ENCODE results near the gene RCBTB2. TPM values are rescaled to one million over a fixed set of nuclear protein-coding genes. Genes with fewer than 3 reads are reported as not detected.

RCBTB2 gene
- total and polyA plus RNA-seq, 5 donors, result 9.0 to 17.3 (median 16.8) TPM

GRCh38 chr13:48448285-48448958 is 84.5 kb downstream of the RCBTB2 start:
- ATAC-seq, result no peak
- H3K9me3 ChIP-seq (ENCODE audit: control insufficient read depth, low read length), result no peaks in the 10 kb centered on the region
- WGBS, result 79% methylated on average over 3 of the region's 3 CpGs
- no peak overlapping the region for H3K27ac ChIP-seq (ENCODE audit: low read length)
- H3K27me3 ChIP-seq (ENCODE audit: control insufficient read depth, insufficient read depth), result no peaks in the 10 kb centered on the region
- intact Hi-C loops (cut with DNase I), result no loop called here
- H3K4me3 ChIP-seq (ENCODE audit: low read length), result no peak overlapping the region
- DNase-seq, result no peak
- H3K4me1 ChIP-seq (ENCODE audit: control insufficient read depth, insufficient read depth, low read length), result peaks cover 1% of the 10 kb centered on the region

DNA sequence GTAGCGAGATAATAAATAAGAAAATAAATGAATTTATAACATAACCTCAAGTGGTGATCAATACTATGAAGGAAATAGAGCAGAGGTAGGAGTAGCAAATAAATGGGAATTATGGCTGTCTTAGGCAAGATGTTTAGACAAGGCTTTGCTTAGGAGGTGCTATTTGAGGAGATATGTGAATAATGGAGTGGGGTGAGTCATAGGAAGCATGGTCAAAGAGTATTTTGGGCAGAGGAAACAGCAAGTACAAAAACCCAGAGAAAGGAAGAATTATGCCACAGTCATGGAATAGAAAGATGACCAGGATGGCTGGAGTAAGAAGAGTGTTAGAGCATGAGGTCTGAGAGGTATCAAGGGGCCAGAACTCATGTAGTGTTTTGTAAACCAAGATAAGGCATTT is 86.4 kb downstream of the RCBTB2 start:
- no peak for DNase-seq
- Histone ChIP-seq H3K9me3 (ENCODE audit: control insufficient read depth, low read length) (no peaks in the 10 kb centered on the region), H3K27ac (ENCODE audit: low read length) (no peak overlapping the region), H3K4me1 (ENCODE audit: control insufficient read depth, insufficient read depth, low read length) (peaks cover 1% of the 10 kb centered on the region), H3K4me3 (ENCODE audit: low read length) (no peak overlapping the region), H3K27me3 (ENCODE audit: control insufficient read depth, insufficient read depth) (no peaks in the 10 kb centered on the region)
- 100% methylated on average over 1 of the region's 1 CpG for WGBS
- intact Hi-C loops (cut with DNase I), result no loop called here
- ATAC-seq, result peak; percentile 48 to 90

GRCh38 chr13:48443442-48444208 is 89.3 kb downstream of the RCBTB2 start:
- no peak overlapping the region for H3K27ac ChIP-seq (ENCODE audit: low read length)
- intact Hi-C loops (cut with DNase I), result no loop called here
- ATAC-seq (no peak), DNase-seq (no peak)
- peaks cover 1% of the 10 kb centered on the region for H3K4me1 ChIP-seq (ENCODE audit: control insufficient read depth, insufficient read depth, low read length)
- no peaks in the 10 kb centered on the region for H3K9me3 ChIP-seq (ENCODE audit: control insufficient read depth, low read length)
- no peak overlapping the region for H3K4me3 ChIP-seq (ENCODE audit: low read length)
- WGBS, result 58% methylated on average over 1 of the region's 1 CpG
- no peaks in the 10 kb centered on the region for H3K27me3 ChIP-seq (ENCODE audit: control insufficient read depth, insufficient read depth)

Other genes starting within 250 kb of the RCBTB2 start
- gene RB1, start 229.3 kb downstream of the RCBTB2 start, total RNA-seq, result 10 to 100 TPM; 21.8 to 29.0 (median 27.3) TPM
- gene RB1, start 229.3 kb downstream of the RCBTB2 start, polyA plus RNA-seq, result 12.3 TPM
- gene LPAR6, start 120.0 kb downstream of the RCBTB2 start, total RNA-seq, result 10 to 100 TPM; 11.5 to 17.4 (median 13.6) TPM
- 14.3 TPM for gene LPAR6, start 120.0 kb downstream of the RCBTB2 start, polyA plus RNA-seq
- 10 to 100 TPM in 2 of 4 donors, 1 to 10 TPM in 2; 6.8 to 12.6 (median 9.9) TPM for gene CYSLTR2, start 120.8 kb upstream of the RCBTB2 start, total RNA-seq
- gene CYSLTR2, start 120.8 kb upstream of the RCBTB2 start, polyA plus RNA-seq, result 7.9 TPM

Measured in right cardiac atrium (tissue), 5 donors.